HG03196 (cell line): ENCODE measurements around the gene TLNRD1.

Experiments used
- ATAC-seq: cut with Tn5 transposase; IDR thresholded peaks from one replicate; pipeline ENCODE4 v1.9.1; 2021; ENCODE audit not compliant: unreplicated experiment

TLNRD1 gene

GRCh38 chr15:81053621-81054020, 52.9 kb downstream of the TLNRD1 start:
- ATAC-seq, result no peak

GRCh38 chr15:81054236-81054635, 53.5 kb downstream of the TLNRD1 start:
- ATAC-seq, result no peak
